ENCODE data around the gene BTN1A1. TPM values are rescaled to one million over a fixed set of nuclear protein-coding genes. Genes with fewer than 3 reads are reported as not detected.

BTN1A1 gene
- total and polyA plus RNA-seq, 2 donors (not counting 1 experiment from before 2014, with no cell fraction given) = not detected

GRCh38 chr6:26553264-26553634 is 53.1 kb downstream of the BTN1A1 start:
- no peaks in the 10 kb centered on the region for H4K20me1 ChIP-seq (ENCODE audit: control insufficient read depth, extremely low read depth, insufficient read depth, low read length)
- peak; percentile 56 to 86 for DNase-seq (ENCODE audit: low read depth in 2 of 2)
- no peaks in the 10 kb centered on the region for H3K79me2 ChIP-seq (ENCODE audit: control insufficient read depth, insufficient read depth, low read length)
- no peak for TF ChIP-seq EZH2 (IDR thresholded peaks at IDR 0.05; ENCODE audit: low read length, missing control alignments)
- TF ChIP-seq CTCF (conservative IDR thresholded peaks at IDR 0.05 in 1 of 2, IDR thresholded peaks at IDR 0.05 in 1 of 2; ENCODE audit: low read depth in 1 of 2, low read length in 2 of 2) = no peak
- H3K36me3 ChIP-seq (ENCODE audit: control insufficient read depth, insufficient read depth, low read length) = no peaks in the 10 kb centered on the region
- H3K4me2 ChIP-seq (ENCODE audit: extremely low read depth, insufficient read depth, low read length) = peak overlapping the region; percentile 82
- H3K9ac ChIP-seq (ENCODE audit: insufficient read depth, low read length) = no peak overlapping the region
- no peaks in the 10 kb centered on the region for H3K9me3 ChIP-seq (ENCODE audit: control insufficient read depth, insufficient read depth, low read depth, low read length)
- H3K27ac ChIP-seq (ENCODE audit: insufficient read depth, low read length) = no peak overlapping the region
- H3K4me1 ChIP-seq (ENCODE audit: control insufficient read depth, extremely low read depth, insufficient read depth, low read length) = no peaks in the 10 kb centered on the region
- H3K4me3 ChIP-seq (replicated peaks in 1 of 4; ENCODE audit: control extremely low read depth in 1 of 4, insufficient read depth in 1 of 4, low read depth in 3 of 4, low read length in 4 of 4) = peak overlapping the region; percentile 37 to 82 (median 56)
- no peak overlapping the region for H2AFZ ChIP-seq (ENCODE audit: low read length)
- no peaks in the 10 kb centered on the region for H3K27me3 ChIP-seq (ENCODE audit: control insufficient read depth, insufficient read depth, low read length)

GRCh38 chr6:26553635-26554446 is 53.7 kb downstream of the BTN1A1 start:
- Histone ChIP-seq H3K36me3 (ENCODE audit: control insufficient read depth, insufficient read depth, low read length) (no peaks in the 10 kb centered on the region), H3K4me2 (ENCODE audit: extremely low read depth, insufficient read depth, low read length) (peak overlapping the region; percentile 82), H3K9me3 (ENCODE audit: control insufficient read depth, insufficient read depth, low read depth, low read length) (no peaks in the 10 kb centered on the region), H3K79me2 (ENCODE audit: control insufficient read depth, insufficient read depth, low read length) (no peaks in the 10 kb centered on the region), H3K27ac (ENCODE audit: insufficient read depth, low read length) (peak overlapping the region; percentile 35), H3K4me1 (ENCODE audit: control insufficient read depth, extremely low read depth, insufficient read depth, low read length) (no peaks in the 10 kb centered on the region), H2AFZ (ENCODE audit: low read length) (no peak overlapping the region), H3K4me3 (replicated peaks in 1 of 4; ENCODE audit: control extremely low read depth in 1 of 4, insufficient read depth in 1 of 4, low read depth in 3 of 4, low read length in 4 of 4) (peak overlapping the region; percentile 45 to 82 (median 56)), H3K27me3 (ENCODE audit: control insufficient read depth, insufficient read depth, low read length) (no peaks in the 10 kb centered on the region), H4K20me1 (ENCODE audit: control insufficient read depth, extremely low read depth, insufficient read depth, low read length) (no peaks in the 10 kb centered on the region), H3K9ac (ENCODE audit: insufficient read depth, low read length) (no peak overlapping the region)
- no peak for TF ChIP-seq EZH2 (IDR thresholded peaks at IDR 0.05; ENCODE audit: low read length, missing control alignments)
- no peak for TF ChIP-seq CTCF (conservative IDR thresholded peaks at IDR 0.05 in 1 of 2, IDR thresholded peaks at IDR 0.05 in 1 of 2; ENCODE audit: low read depth in 1 of 2, low read length in 2 of 2)
- peak; percentile 91 to 93 for DNase-seq (ENCODE audit: low read depth in 2 of 2)

GRCh38 chr6:26554447-26554696 is 54.3 kb downstream of the BTN1A1 start:
- peak overlapping the region; percentile 65 for H3K4me2 ChIP-seq (ENCODE audit: extremely low read depth, insufficient read depth, low read length)
- H3K79me2 ChIP-seq (ENCODE audit: control insufficient read depth, insufficient read depth, low read length) = no peaks in the 10 kb centered on the region
- H3K4me1 ChIP-seq (ENCODE audit: control insufficient read depth, extremely low read depth, insufficient read depth, low read length) = no peaks in the 10 kb centered on the region
- peak overlapping the region; percentile 15 for H3K27ac ChIP-seq (ENCODE audit: insufficient read depth, low read length)
- TF ChIP-seq CTCF (conservative IDR thresholded peaks at IDR 0.05 in 1 of 2, IDR thresholded peaks at IDR 0.05 in 1 of 2; ENCODE audit: low read depth in 1 of 2, low read length in 2 of 2) = no peak
- no peak for TF ChIP-seq EZH2 (IDR thresholded peaks at IDR 0.05; ENCODE audit: low read length, missing control alignments)
- H3K36me3 ChIP-seq (ENCODE audit: control insufficient read depth, insufficient read depth, low read length) = no peaks in the 10 kb centered on the region
- no peaks in the 10 kb centered on the region for H3K27me3 ChIP-seq (ENCODE audit: control insufficient read depth, insufficient read depth, low read length)
- H4K20me1 ChIP-seq (ENCODE audit: control insufficient read depth, extremely low read depth, insufficient read depth, low read length) = no peaks in the 10 kb centered on the region
- DNase-seq (ENCODE audit: low read depth in 2 of 2) = no peak
- no peak overlapping the region for H2AFZ ChIP-seq (ENCODE audit: low read length)
- H3K4me3 ChIP-seq (replicated peaks in 1 of 4; ENCODE audit: control extremely low read depth in 1 of 4, insufficient read depth in 1 of 4, low read depth in 3 of 4, low read length in 4 of 4) = peak overlapping the region; percentile 33 to 82 (median 45)
- no peak overlapping the region for H3K9ac ChIP-seq (ENCODE audit: insufficient read depth, low read length)
- H3K9me3 ChIP-seq (ENCODE audit: control insufficient read depth, insufficient read depth, low read depth, low read length) = no peaks in the 10 kb centered on the region
